Lower lobe of right lung (tissue), 2 donors: ENCODE measurements around the gene COPS8. TPM values are rescaled to one million over a fixed set of nuclear protein-coding genes. Genes with fewer than 3 reads are reported as not detected.

Experiments used
- ATAC-seq, 2 donors: fragments of 200-7000 bp; cut with Tn5 transposase; one replicate each; pipeline ENCODE4 v1.9.1; 2020 to 2022; ENCODE audit warnings: mild to moderate bottlenecking in 2 of 2, moderate library complexity in 2 of 2
- DNase-seq: peaks from one replicate; pipeline ENCODE4 v3.0.0-alpha.2; 2020
- H3K27ac ChIP-seq: fragments of 200-600 bp; one replicate; pipeline ENCODE4 v1.8.0; 2022
- H3K27me3 ChIP-seq: fragments of 200-600 bp; one replicate; pipeline ENCODE4 v1.8.0; 2022; ENCODE audit warnings: low read depth
- H3K36me3 ChIP-seq: fragments of 200-600 bp; one replicate; pipeline ENCODE4 v1.8.0; 2022; ENCODE audit warnings: mild to moderate bottlenecking
- H3K4me1 ChIP-seq: fragments of 200-600 bp; one replicate; pipeline ENCODE4 v1.8.0; 2022
- H3K4me3 ChIP-seq: fragments of 200-600 bp; one replicate; pipeline ENCODE4 v1.8.0; 2022; ENCODE audit warnings: mild to moderate bottlenecking
- H3K9me3 ChIP-seq: fragments of 200-600 bp; one replicate; pipeline ENCODE4 v1.8.0; 2022
- CTCF ChIP-seq: fragments of 200-600 bp; IDR thresholded peaks from one replicate; pipeline ENCODE4 v1.8.0; 2022; ENCODE audit warnings: antibody characterized with exemption, mild to moderate bottlenecking
- intact Hi-C: fragments of 100-400 bp; cut with DNase I; formaldehyde crosslinking; loops from one replicate; pipeline ENCODE4 v1.11.0; 2022
- total RNA-seq: library from RNA; stranded (reverse); fragmentation: NEBNext Ultra II Directional; extraction: Animal tissue kit (Norgen Biotek cat#: 25700); gene quantifications from one replicate; pipeline ENCODE4 v1.2.1, GENCODE V29; 2021
- donor health status: DM: no; HTN: yes; CAD: no; lungs with severe emphysema.

COPS8 gene
- total RNA-seq, 1 donor from 2014 or later: 31.8 TPM

- DNase-seq (no peak), ATAC-seq (no peak)
- Histone ChIP-seq H3K4me3 (no peak overlapping the region), H3K27ac (no peak overlapping the region), H3K9me3 (no peaks in the 10 kb centered on the region), H3K27me3 (no peaks in the 10 kb centered on the region), H3K4me1 (no peaks in the 10 kb centered on the region), H3K36me3 (peaks cover 72% of the 10 kb centered on the region)
- no peak for TF ChIP-seq CTCF
- intact Hi-C loops: no loop called here
Measured at GRCh38 chr2:237101118-237101979, 15.7 kb downstream of the COPS8 start.

GRCh38 chr2:237102428-237102827, 16.7 kb downstream of the COPS8 start:
- no peak for ATAC-seq
- H3K36me3 ChIP-seq: peaks cover 61% of the 10 kb centered on the region
- no peak overlapping the region for H3K4me3 ChIP-seq
- no peaks in the 10 kb centered on the region for H3K9me3 ChIP-seq
- no peak for TF ChIP-seq CTCF
- no peak for DNase-seq
- intact Hi-C loops: no loop called here
- no peaks in the 10 kb centered on the region for H3K4me1 ChIP-seq
- H3K27me3 ChIP-seq: no peaks in the 10 kb centered on the region
- no peak overlapping the region for H3K27ac ChIP-seq

- no peaks in the 10 kb centered on the region for H3K36me3 ChIP-seq
- no peaks in the 10 kb centered on the region for H3K27me3 ChIP-seq
- intact Hi-C loops: no loop called here
- peaks cover 7% of the 10 kb centered on the region for H3K9me3 ChIP-seq
- TF ChIP-seq CTCF: no peak
- no peak overlapping the region for H3K27ac ChIP-seq
- DNase-seq (no peak), ATAC-seq (no peak)
- H3K4me3 ChIP-seq: no peak overlapping the region
- no peaks in the 10 kb centered on the region for H3K4me1 ChIP-seq
Measured at GRCh38 chr2:237109421-237109934, 23.8 kb downstream of the COPS8 start.

GRCh38 chr2:237113026-237113795, 27.5 kb downstream of the COPS8 start:
- intact Hi-C loops: no loop called here
- no peaks in the 10 kb centered on the region for H3K4me1 ChIP-seq
- H3K36me3 ChIP-seq: no peaks in the 10 kb centered on the region
- no peak for ATAC-seq
- H3K27me3 ChIP-seq: no peaks in the 10 kb centered on the region
- no peak overlapping the region for H3K27ac ChIP-seq
- peaks cover 7% of the 10 kb centered on the region for H3K9me3 ChIP-seq
- no peak overlapping the region for H3K4me3 ChIP-seq
- DNase-seq: no peak
- no peak for TF ChIP-seq CTCF

GRCh38 chr2:237115870-237116269, 30.2 kb downstream of the COPS8 start:
- intact Hi-C loops: no loop called here
- Histone ChIP-seq H3K9me3 (no peaks in the 10 kb centered on the region), H3K27ac (no peak overlapping the region), H3K4me3 (no peak overlapping the region), H3K27me3 (no peaks in the 10 kb centered on the region), H3K4me1 (no peaks in the 10 kb centered on the region), H3K36me3 (no peaks in the 10 kb centered on the region)
- DNase-seq (no peak), ATAC-seq (no peak)
- TF ChIP-seq CTCF: no peak
